SU-DHL-6 (cell line): ENCODE measurements around the gene ARRDC3.

Experiments used
- H2AFZ ChIP-seq: fragments of 200-600 bp; sonication (generic); 2 replicates; pipeline ENCODE4 v1.6.1; 2014; ENCODE audit warnings: low read depth, mild to moderate bottlenecking, moderate library complexity, mixed read lengths, antibody characterized with exemption, low read length; ENCODE audit not compliant: severe bottlenecking
- H3F3A ChIP-seq: fragments of 200-600 bp; shearing (Covaris generic); 2 replicates; pipeline ENCODE4 v1.6.0; 2016; ENCODE audit warnings: antibody characterized with exemption, mild to moderate bottlenecking; ENCODE audit not compliant: insufficient read depth
- H3K27ac ChIP-seq: fragments of 200-600 bp; sonication (generic); 2 replicates; pipeline ENCODE4 v1.5.1; 2016; ENCODE audit warnings: low read depth, mild to moderate bottlenecking, low read length, moderate library complexity, mixed read lengths
- H3K27me3 ChIP-seq: fragments of 200-600 bp; sonication (generic), shearing (Covaris generic); 2 replicates; pipeline ENCODE4 v1.6.0; 2014; ENCODE audit warnings: mild to moderate bottlenecking, low read length
- H3K36me3 ChIP-seq: fragments of 200-600 bp; sonication (generic); 2 replicates; pipeline ENCODE4 v1.6.1; 2014; ENCODE audit warnings: mild to moderate bottlenecking, low read length, mixed read lengths
- H3K4me2 ChIP-seq: fragments of 300-600, 200-600 bp; shearing (Covaris generic), sonication (generic); 2 replicates; pipeline ENCODE4 v1.6.0; 2014; ENCODE audit warnings: low read length, low read depth, mild to moderate bottlenecking; ENCODE audit not compliant: poor library complexity, severe bottlenecking
- H3K4me3 ChIP-seq: fragments of 200-600 bp; sonication (generic); 2 replicates; pipeline ENCODE4 v1.5.1; 2014; ENCODE audit warnings: antibody characterized with exemption, low read length, mild to moderate bottlenecking, mixed read lengths; ENCODE audit not compliant: insufficient read depth, poor library complexity, severe bottlenecking
- H3K79me2 ChIP-seq: fragments of 200-600 bp; sonication (generic); 2 replicates; pipeline ENCODE4 v1.6.1; 2014; ENCODE audit warnings: mild to moderate bottlenecking, low read length, moderate library complexity; ENCODE audit not compliant: insufficient read depth
- H3K9ac ChIP-seq: fragments of 200-600 bp; sonication (generic); 2 replicates; pipeline ENCODE4 v1.7.0; 2014; ENCODE audit warnings: mild to moderate bottlenecking, low read length
- H3K9me2 ChIP-seq: fragments of 200-600 bp; sonication (generic); replicated peaks from 2 replicates; pipeline ENCODE4 v1.6.1; 2014; ENCODE audit warnings: low read length; ENCODE audit not compliant: insufficient read depth
- H3K9me3 ChIP-seq: fragments of 200-600 bp; sonication (generic); 2 replicates; pipeline ENCODE4 v1.6.1; 2014; ENCODE audit warnings: low read length, mixed read lengths; ENCODE audit not compliant: insufficient read depth
- H4K20me1 ChIP-seq: fragments of 200-600 bp; sonication (generic); 2 replicates; pipeline ENCODE4 v1.6.1; 2014; ENCODE audit warnings: low read depth, mild to moderate bottlenecking, antibody characterized with exemption, low read length, moderate library complexity, mixed read lengths
- EZH2phosphoT487 ChIP-seq: fragments of 200-600 bp; sonication (generic), shearing (Covaris generic); conservative IDR thresholded peaks from 2 replicates; pipeline ENCODE4 v1.6.1; 2018; ENCODE audit warnings: mild to moderate bottlenecking, antibody characterized with exemption, low read length, moderate library complexity, mixed read lengths
- TF ChIP-seq, protein P1 (sequence below): fragments of 200-600 bp; sonication (generic); IDR thresholded peaks from one replicate; pipeline ENCODE4 v1.5.1; 2017; ENCODE audit warnings: antibody characterized with exemption, mild to moderate bottlenecking, low read length, moderate library complexity; ENCODE audit not compliant: insufficient read depth, poor library complexity, severe bottlenecking

The ARRDC3 gene

DNA sequence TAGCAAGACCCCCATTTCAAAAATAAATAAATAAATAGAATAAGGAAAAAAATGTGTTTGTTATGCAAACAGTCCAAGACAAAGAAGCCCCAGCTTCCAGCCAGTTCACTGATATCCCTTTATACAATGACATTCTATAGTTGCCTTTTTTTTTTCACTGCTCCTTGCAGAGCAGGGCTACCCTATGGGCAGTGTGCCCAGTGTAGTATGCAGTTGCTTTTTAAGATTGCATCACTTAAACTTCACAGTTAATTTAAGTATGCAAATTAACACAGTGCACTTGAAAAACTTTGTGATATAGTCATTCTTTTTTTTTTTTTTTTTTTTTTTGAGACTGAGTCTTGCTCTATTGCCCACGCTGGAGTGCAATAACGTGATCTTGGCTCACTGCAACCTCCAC, 40.8 kb upstream of the ARRDC3 start:
- H3K27ac ChIP-seq = no peak overlapping the region
- H3K9me3 ChIP-seq = no peaks in the 10 kb centered on the region
- no peaks in the 10 kb centered on the region for H3K79me2 ChIP-seq
- H4K20me1 ChIP-seq = no peaks in the 10 kb centered on the region
- H3F3A ChIP-seq = no peaks in the 10 kb centered on the region
- H3K4me2 ChIP-seq = no peak overlapping the region
- H3K36me3 ChIP-seq = no peaks in the 10 kb centered on the region
- H3K4me3 ChIP-seq = no peak overlapping the region
- H3K27me3 ChIP-seq = no peaks in the 10 kb centered on the region
- H3K9ac ChIP-seq = no peak overlapping the region
- no peak overlapping the region for H2AFZ ChIP-seq
- TF ChIP-seq EZH2phosphoT487 = no peak
- TF ChIP-seq, protein P1, sequence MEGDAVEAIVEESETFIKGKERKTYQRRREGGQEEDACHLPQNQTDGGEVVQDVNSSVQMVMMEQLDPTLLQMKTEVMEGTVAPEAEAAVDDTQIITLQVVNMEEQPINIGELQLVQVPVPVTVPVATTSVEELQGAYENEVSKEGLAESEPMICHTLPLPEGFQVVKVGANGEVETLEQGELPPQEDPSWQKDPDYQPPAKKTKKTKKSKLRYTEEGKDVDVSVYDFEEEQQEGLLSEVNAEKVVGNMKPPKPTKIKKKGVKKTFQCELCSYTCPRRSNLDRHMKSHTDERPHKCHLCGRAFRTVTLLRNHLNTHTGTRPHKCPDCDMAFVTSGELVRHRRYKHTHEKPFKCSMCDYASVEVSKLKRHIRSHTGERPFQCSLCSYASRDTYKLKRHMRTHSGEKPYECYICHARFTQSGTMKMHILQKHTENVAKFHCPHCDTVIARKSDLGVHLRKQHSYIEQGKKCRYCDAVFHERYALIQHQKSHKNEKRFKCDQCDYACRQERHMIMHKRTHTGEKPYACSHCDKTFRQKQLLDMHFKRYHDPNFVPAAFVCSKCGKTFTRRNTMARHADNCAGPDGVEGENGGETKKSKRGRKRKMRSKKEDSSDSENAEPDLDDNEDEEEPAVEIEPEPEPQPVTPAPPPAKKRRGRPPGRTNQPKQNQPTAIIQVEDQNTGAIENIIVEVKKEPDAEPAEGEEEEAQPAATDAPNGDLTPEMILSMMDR = no peak
- H3K9me2 ChIP-seq = no peaks in the 10 kb centered on the region

GRCh38 chr5:91420879-91421278, 37.8 kb upstream of the ARRDC3 start:
- Histone ChIP-seq H3K27ac (no peak overlapping the region), H3K9me2 (no peaks in the 10 kb centered on the region), H3K9me3 (no peaks in the 10 kb centered on the region), H3K4me3 (no peak overlapping the region), H3K4me2 (no peak overlapping the region), H3F3A (no peaks in the 10 kb centered on the region), H2AFZ (no peak overlapping the region), H4K20me1 (no peaks in the 10 kb centered on the region), H3K79me2 (no peaks in the 10 kb centered on the region), H3K36me3 (no peaks in the 10 kb centered on the region), H3K27me3 (no peaks in the 10 kb centered on the region), H3K9ac (no peak overlapping the region)
- TF ChIP-seq, protein P1 = no peak

- Histone ChIP-seq H4K20me1 (no peaks in the 10 kb centered on the region), H3K9me3 (no peaks in the 10 kb centered on the region), H3K27me3 (no peaks in the 10 kb centered on the region), H3K4me3 (no peak overlapping the region), H3K9me2 (no peaks in the 10 kb centered on the region), H3K9ac (no peak overlapping the region), H3F3A (no peaks in the 10 kb centered on the region), H2AFZ (no peak overlapping the region), H3K27ac (no peak overlapping the region), H3K79me2 (no peaks in the 10 kb centered on the region), H3K4me2 (no peak overlapping the region), H3K36me3 (no peaks in the 10 kb centered on the region)
- TF ChIP-seq, protein P1 = peak; percentile 73
- TF ChIP-seq EZH2phosphoT487 = no peak
These were observed 36.7 kb upstream of the ARRDC3 start for GRCh38 chr5:91419571-91420537.
